ENCODE results near the gene ISM1.

The ISM1 gene

DNA sequence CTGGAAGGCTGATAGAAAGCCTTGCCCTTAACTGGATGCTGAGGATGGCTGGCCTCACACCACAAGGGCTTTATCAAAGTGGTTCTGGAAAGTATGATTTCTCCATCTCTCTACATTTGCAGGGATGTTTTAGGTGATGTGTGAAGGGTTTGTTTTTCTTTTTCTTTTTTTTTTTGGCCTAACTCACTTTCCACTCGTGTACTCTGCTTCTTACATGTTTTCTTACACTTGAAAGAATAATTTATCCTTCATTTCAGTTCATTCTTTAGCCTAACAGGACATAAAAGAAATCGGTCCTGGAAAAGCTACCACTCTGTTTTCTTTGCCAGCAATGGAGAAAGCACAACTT, 41.2 kb downstream of the ISM1 start:
- Histone ChIP-seq H3K4me2 (ENCODE audit: low read length, poor library complexity, severe bottlenecking) (no peak overlapping the region), H3K79me1 (replicated peaks; ENCODE audit: low read length, poor library complexity, severe bottlenecking) (no peaks in the 10 kb centered on the region), H3K27ac (ENCODE audit: low read length, poor library complexity, severe bottlenecking) (no peak overlapping the region), H2BK12ac (ENCODE audit: low read length in 2 of 2) (no peak overlapping the region), H3K27me3 (ENCODE audit: control insufficient read depth in 1 of 2, insufficient read depth in 1 of 2, low read length in 2 of 2) (no peaks in the 10 kb centered on the region), H3K9me3 (ENCODE audit: control insufficient read depth, low read length) (no peaks in the 10 kb centered on the region), H2BK120ac (ENCODE audit: low read depth, low read length) (no peak overlapping the region), H2AK5ac (ENCODE audit: low read length, severe bottlenecking) (no peak overlapping the region), H3K4me1 (ENCODE audit: control insufficient read depth, insufficient read depth, low read depth, low read length) (no peaks in the 10 kb centered on the region), H4K8ac (ENCODE audit: low read length) (no peak overlapping the region), H3K4me3 (ENCODE audit: insufficient read depth in 1 of 2, low read depth in 1 of 2, low read length in 2 of 2) (no peak overlapping the region), H3K23ac (ENCODE audit: low read length in 2 of 2) (no peak overlapping the region), H2BK15ac (ENCODE audit: low read depth, poor library complexity, severe bottlenecking) (no peak overlapping the region), H3K4ac (ENCODE audit: low read depth in 1 of 2, low read length in 2 of 2) (no peak overlapping the region), H3K36me3 (ENCODE audit: control insufficient read depth in 1 of 2, insufficient read depth in 2 of 2, low read depth in 1 of 2, low read length in 2 of 2) (no peaks in the 10 kb centered on the region), H3K9ac (ENCODE audit: low read length) (no peak overlapping the region), H2AFZ (ENCODE audit: low read depth, low read length) (no peak overlapping the region), H4K91ac (ENCODE audit: low read length) (no peak overlapping the region), H3K14ac (ENCODE audit: low read length in 2 of 2) (no peak overlapping the region), H2BK5ac (ENCODE audit: low read depth, low read length, poor library complexity, severe bottlenecking) (no peak overlapping the region), H3K18ac (ENCODE audit: low read depth in 1 of 2, low read length in 2 of 2) (no peak overlapping the region)
- DNase-seq: no peak
- WGBS: 84% methylated on average over 2 of the region's 2 CpGs

DNA sequence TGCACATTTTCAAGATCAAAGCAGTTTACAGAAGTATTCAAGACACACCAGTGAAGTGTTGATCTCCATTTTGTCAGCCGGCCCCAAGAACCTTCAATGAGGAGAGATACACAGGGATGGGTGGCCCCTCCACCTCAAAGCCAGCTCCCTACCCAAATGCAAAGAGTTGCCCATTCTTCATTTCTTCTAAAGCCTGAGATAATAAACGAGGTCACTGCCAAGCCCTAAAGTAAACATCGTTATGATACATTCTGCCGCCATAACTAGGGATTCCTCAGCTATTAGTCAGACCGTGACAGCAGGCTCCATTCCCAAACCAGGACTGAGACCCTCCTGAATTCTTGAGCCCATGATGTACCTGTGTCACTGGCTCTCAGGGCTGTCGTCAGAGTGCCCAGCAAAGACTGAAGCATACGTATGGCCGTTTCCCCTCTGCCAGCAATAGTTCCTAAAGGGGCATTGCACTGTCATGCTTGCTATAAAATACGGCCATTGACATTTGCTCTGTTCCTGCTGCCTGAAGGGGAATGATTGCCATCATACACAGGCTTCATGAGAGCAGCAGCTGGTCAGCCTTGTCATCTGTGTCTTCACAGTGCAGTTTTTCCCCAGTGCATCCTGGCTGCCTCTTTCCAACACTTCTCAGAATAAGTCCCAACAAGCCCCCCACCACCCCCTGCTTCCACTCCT, 41.7 kb downstream of the ISM1 start:
- H2BK5ac ChIP-seq (ENCODE audit: low read depth, low read length, poor library complexity, severe bottlenecking): no peak overlapping the region
- H3K4me1 ChIP-seq (ENCODE audit: control insufficient read depth, insufficient read depth, low read depth, low read length): no peaks in the 10 kb centered on the region
- no peak overlapping the region for H2BK120ac ChIP-seq (ENCODE audit: low read depth, low read length)
- H2BK12ac ChIP-seq (ENCODE audit: low read length in 2 of 2): no peak overlapping the region
- H4K8ac ChIP-seq (ENCODE audit: low read length): no peak overlapping the region
- no peak overlapping the region for H3K4me2 ChIP-seq (ENCODE audit: low read length, poor library complexity, severe bottlenecking)
- 52% methylated on average over 9 of the region's 9 CpGs for whole genome bisulfite sequencing
- H4K91ac ChIP-seq (ENCODE audit: low read length): no peak overlapping the region
- H2BK15ac ChIP-seq (ENCODE audit: low read depth, poor library complexity, severe bottlenecking): no peak overlapping the region
- H3K9me3 ChIP-seq (ENCODE audit: control insufficient read depth, low read length): no peaks in the 10 kb centered on the region
- H3K79me1 ChIP-seq (replicated peaks; ENCODE audit: low read length, poor library complexity, severe bottlenecking): no peaks in the 10 kb centered on the region
- H2AFZ ChIP-seq (ENCODE audit: low read depth, low read length): no peak overlapping the region
- no peak overlapping the region for H3K4me3 ChIP-seq (ENCODE audit: insufficient read depth in 1 of 2, low read depth in 1 of 2, low read length in 2 of 2)
- no peak overlapping the region for H3K23ac ChIP-seq (ENCODE audit: low read length in 2 of 2)
- no peaks in the 10 kb centered on the region for H3K36me3 ChIP-seq (ENCODE audit: control insufficient read depth in 1 of 2, insufficient read depth in 2 of 2, low read depth in 1 of 2, low read length in 2 of 2)
- DNase-seq: no peak
- no peak overlapping the region for H3K9ac ChIP-seq (ENCODE audit: low read length)
- no peaks in the 10 kb centered on the region for H3K27me3 ChIP-seq (ENCODE audit: control insufficient read depth in 1 of 2, insufficient read depth in 1 of 2, low read length in 2 of 2)
- no peak overlapping the region for H3K4ac ChIP-seq (ENCODE audit: low read depth in 1 of 2, low read length in 2 of 2)
- no peak overlapping the region for H2AK5ac ChIP-seq (ENCODE audit: low read length, severe bottlenecking)
- no peak overlapping the region for H3K14ac ChIP-seq (ENCODE audit: low read length in 2 of 2)
- no peak overlapping the region for H3K27ac ChIP-seq (ENCODE audit: low read length, poor library complexity, severe bottlenecking)
- no peak overlapping the region for H3K18ac ChIP-seq (ENCODE audit: low read depth in 1 of 2, low read length in 2 of 2)

DNA sequence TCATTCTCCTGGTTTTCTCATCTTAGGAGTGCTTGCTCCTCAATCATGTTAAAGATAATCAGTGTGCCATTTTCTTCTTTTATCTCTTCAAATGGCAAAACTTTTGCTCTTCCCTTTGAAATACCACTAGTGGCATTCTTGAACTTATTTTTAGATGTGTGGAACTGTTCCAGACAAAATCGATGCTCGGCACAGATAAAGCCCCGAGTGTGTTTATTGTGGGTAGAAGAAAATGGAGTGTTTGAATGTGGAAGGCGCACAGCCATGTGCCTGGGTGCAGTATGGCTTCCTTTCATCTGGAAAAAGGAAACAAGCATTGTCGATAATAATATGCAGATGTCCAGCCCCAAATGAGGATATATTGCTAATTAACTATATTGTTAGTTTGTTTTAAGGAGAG, 42.4 kb downstream of the ISM1 start:
- Histone ChIP-seq H2AFZ (ENCODE audit: low read depth, low read length) (no peak overlapping the region), H2BK12ac (ENCODE audit: low read length in 2 of 2) (no peak overlapping the region), H3K18ac (ENCODE audit: low read depth in 1 of 2, low read length in 2 of 2) (no peak overlapping the region), H3K4me2 (ENCODE audit: low read length, poor library complexity, severe bottlenecking) (no peak overlapping the region), H2AK5ac (ENCODE audit: low read length, severe bottlenecking) (no peak overlapping the region), H3K27me3 (ENCODE audit: control insufficient read depth in 1 of 2, insufficient read depth in 1 of 2, low read length in 2 of 2) (no peaks in the 10 kb centered on the region), H3K4me1 (ENCODE audit: control insufficient read depth, insufficient read depth, low read depth, low read length) (peaks cover 1% of the 10 kb centered on the region), H3K4ac (ENCODE audit: low read depth in 1 of 2, low read length in 2 of 2) (no peak overlapping the region), H2BK120ac (ENCODE audit: low read depth, low read length) (no peak overlapping the region), H4K8ac (ENCODE audit: low read length) (no peak overlapping the region), H3K23ac (ENCODE audit: low read length in 2 of 2) (no peak overlapping the region), H4K91ac (ENCODE audit: low read length) (no peak overlapping the region), H2BK5ac (ENCODE audit: low read depth, low read length, poor library complexity, severe bottlenecking) (no peak overlapping the region), H3K27ac (ENCODE audit: low read length, poor library complexity, severe bottlenecking) (no peak overlapping the region), H3K36me3 (ENCODE audit: control insufficient read depth in 1 of 2, insufficient read depth in 2 of 2, low read depth in 1 of 2, low read length in 2 of 2) (no peaks in the 10 kb centered on the region), H3K4me3 (ENCODE audit: insufficient read depth in 1 of 2, low read depth in 1 of 2, low read length in 2 of 2) (no peak overlapping the region), H3K9me3 (ENCODE audit: control insufficient read depth, low read length) (no peaks in the 10 kb centered on the region), H3K9ac (ENCODE audit: low read length) (no peak overlapping the region), H3K14ac (ENCODE audit: low read length in 2 of 2) (no peak overlapping the region), H3K79me1 (replicated peaks; ENCODE audit: low read length, poor library complexity, severe bottlenecking) (no peaks in the 10 kb centered on the region), H2BK15ac (ENCODE audit: low read depth, poor library complexity, severe bottlenecking) (no peak overlapping the region)
- no peak for DNase-seq
- WGBS: 95% methylated on average over 4 of the region's 5 CpGs

DNA sequence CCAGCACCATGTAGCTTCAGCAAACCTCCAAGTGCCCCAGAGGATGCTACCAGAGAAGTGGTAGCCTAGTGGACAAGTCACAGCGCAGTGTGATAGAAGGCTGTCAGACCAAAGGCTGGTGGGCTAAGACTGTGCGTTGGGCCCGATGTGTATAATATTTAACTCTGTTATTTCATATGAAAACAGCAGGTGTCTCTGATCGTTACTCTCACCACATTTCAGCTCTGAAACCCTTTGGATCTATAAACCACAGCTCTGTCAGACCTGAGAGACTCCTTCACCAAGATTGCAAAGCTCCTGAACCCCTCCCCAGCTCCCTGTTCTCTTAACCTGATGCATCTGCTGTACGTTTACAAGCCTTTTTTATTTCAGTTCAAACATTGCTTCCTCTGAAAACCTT, 43.8 kb downstream of the ISM1 start:
- Histone ChIP-seq H4K8ac (ENCODE audit: low read length) (no peak overlapping the region), H3K14ac (ENCODE audit: low read length in 2 of 2) (no peak overlapping the region), H3K36me3 (ENCODE audit: control insufficient read depth in 1 of 2, insufficient read depth in 2 of 2, low read depth in 1 of 2, low read length in 2 of 2) (no peaks in the 10 kb centered on the region), H2AFZ (ENCODE audit: low read depth, low read length) (no peak overlapping the region), H4K91ac (ENCODE audit: low read length) (no peak overlapping the region), H3K23ac (ENCODE audit: low read length in 2 of 2) (no peak overlapping the region), H3K4me3 (ENCODE audit: insufficient read depth in 1 of 2, low read depth in 1 of 2, low read length in 2 of 2) (no peak overlapping the region), H3K4me1 (ENCODE audit: control insufficient read depth, insufficient read depth, low read depth, low read length) (peaks cover 1% of the 10 kb centered on the region), H3K27me3 (ENCODE audit: control insufficient read depth in 1 of 2, insufficient read depth in 1 of 2, low read length in 2 of 2) (no peaks in the 10 kb centered on the region), H3K4ac (ENCODE audit: low read depth in 1 of 2, low read length in 2 of 2) (no peak overlapping the region), H3K9ac (ENCODE audit: low read length) (no peak overlapping the region), H2BK5ac (ENCODE audit: low read depth, low read length, poor library complexity, severe bottlenecking) (no peak overlapping the region), H2AK5ac (ENCODE audit: low read length, severe bottlenecking) (no peak overlapping the region), H2BK15ac (ENCODE audit: low read depth, poor library complexity, severe bottlenecking) (no peak overlapping the region), H3K79me1 (replicated peaks; ENCODE audit: low read length, poor library complexity, severe bottlenecking) (no peaks in the 10 kb centered on the region), H2BK120ac (ENCODE audit: low read depth, low read length) (no peak overlapping the region), H3K4me2 (ENCODE audit: low read length, poor library complexity, severe bottlenecking) (no peak overlapping the region), H3K27ac (ENCODE audit: low read length, poor library complexity, severe bottlenecking) (no peak overlapping the region), H3K9me3 (ENCODE audit: control insufficient read depth, low read length) (no peaks in the 10 kb centered on the region), H3K18ac (ENCODE audit: low read depth in 1 of 2, low read length in 2 of 2) (no peak overlapping the region), H2BK12ac (ENCODE audit: low read length in 2 of 2) (no peak overlapping the region)
- DNase-seq: no peak
- WGBS: 83% methylated on average over 5 of the region's 5 CpGs
